Ammon's horn (tissue), 1 donor: ENCODE data around the gene SLC25A2.

Source experiments
- DNase-seq: peaks from one replicate; pipeline ENCODE4 v3.0.0-alpha.2; 2016; ENCODE audit warnings: low spot score

The SLC25A2 gene

DNA sequence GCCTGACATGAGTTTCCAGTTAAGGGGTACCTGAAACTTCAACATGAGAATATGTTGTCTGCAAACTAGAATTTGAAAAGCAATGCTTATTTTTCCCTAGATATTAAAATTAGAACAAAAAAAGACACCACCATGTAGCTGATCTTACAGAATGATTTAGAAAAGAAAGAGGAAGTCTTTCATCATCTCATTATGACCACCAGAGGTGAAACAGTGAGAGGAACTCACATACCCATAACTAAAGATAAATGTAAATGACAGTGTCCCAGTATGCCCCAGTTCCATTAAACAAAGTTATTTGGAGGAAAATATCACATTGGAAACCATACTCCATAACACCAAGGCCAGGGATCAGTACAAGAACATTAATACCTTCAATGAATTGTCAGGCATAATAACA, 9.9 kb upstream of the SLC25A2 start:
- no peak for DNase-seq

GRCh38 chr5:141306630-141307029, 2.8 kb upstream of the SLC25A2 start:
- DNase-seq, result no peak

DNA sequence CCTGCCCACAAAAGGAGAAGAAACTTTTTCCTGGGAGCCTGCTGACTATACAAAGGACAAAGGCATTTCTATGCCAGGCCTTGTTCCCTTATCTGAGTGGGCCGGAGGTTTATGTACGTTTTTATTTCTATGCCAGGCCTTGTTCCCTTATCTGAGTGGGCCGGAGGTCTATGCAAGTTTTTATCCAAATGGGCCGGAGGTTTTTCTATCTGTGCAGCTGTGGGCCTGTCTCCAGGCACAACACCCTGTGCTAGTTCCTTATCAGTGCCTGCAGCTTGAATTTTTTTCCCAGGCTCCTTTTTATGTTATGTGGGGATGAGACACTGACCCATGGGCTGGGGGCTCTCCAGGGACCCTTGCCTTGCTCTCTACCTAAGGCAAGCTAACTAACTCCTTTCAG, 5.5 kb downstream of the SLC25A2 start:
- DNase-seq, result no peak

- no peak for DNase-seq
These were observed 30.9 kb downstream of the SLC25A2 start for GRCh38 chr5:141272906-141273305.

GRCh38 chr5:141269195-141269594, 34.7 kb downstream of the SLC25A2 start:
- no peak for DNase-seq

DNA sequence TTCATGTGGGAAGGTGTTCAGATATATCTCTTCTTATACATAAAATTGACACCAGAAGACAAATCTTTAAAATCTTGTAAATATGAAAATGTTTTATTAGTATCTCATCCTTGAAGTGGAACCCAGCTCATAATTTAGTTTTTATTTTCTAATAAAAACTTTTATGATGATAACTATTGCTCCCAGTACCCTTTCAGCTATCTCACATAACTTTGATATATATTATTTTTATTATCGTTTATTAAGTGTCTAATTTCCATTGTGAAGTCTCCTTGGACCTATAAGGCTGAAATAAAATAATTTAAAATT, 42.7 kb downstream of the SLC25A2 start:
- no peak for DNase-seq

- DNase-seq, result no peak
These were observed 43.2 kb downstream of the SLC25A2 start for GRCh38 chr5:141260458-141261237.

GRCh38 chr5:141258948-141259347, 44.9 kb downstream of the SLC25A2 start:
- no peak for DNase-seq

DNA sequence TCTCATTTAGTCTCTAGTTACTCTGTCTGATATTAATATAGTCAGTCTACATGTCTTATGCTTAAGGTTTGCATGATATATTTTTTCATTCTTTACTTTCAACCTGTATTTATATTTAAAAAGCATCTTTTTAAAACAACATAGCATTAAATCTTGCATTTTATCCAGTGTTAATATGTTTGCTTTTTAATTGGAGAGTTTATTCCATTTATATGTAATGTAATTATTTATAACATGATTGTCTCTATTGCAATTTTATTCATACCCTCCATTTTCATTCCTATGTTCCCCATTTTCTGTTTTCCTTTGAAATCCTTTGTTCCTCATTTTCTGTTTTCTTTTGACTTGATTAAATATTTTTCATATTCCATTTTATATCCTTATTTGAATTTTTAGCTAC, 45.4 kb downstream of the SLC25A2 start:
- DNase-seq, result no peak
